CD4-positive, alpha-beta T cell treated with Interleukin-17A for 1 hour (primary cell): Measurements from ENCODE around the gene RBMS2.
A peak's percentile ranks its signal among the peaks of the same experiment; 100 is the strongest.
"Not testable (repeated sequence)": the region's sequence is repeated elsewhere in the genome, so short reads cannot be mapped to it uniquely, and the experiment has no call there.

Source experiments
- DNase-seq: peaks from one replicate; pipeline ENCODE4 v3.0.0-alpha.2; 2020

Gene RBMS2

DNA sequence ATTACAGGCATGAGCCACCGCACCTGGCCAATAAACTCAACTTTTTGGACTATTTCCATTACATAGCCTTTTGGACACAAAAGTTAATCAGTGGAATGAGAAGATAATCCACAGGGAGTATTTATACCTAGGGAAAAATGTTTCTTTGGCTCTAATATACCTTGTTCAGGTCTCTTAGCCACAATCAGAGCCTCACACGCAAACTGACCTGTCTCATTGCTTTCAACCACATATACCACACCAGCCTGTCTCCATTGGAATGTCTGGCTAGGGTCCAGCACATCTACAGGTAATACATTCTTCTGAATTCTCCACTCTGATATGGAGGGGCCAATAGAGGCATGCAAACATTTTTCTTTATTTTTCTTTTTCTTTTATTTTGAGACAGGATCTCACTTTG lies 3.8 kb upstream of the RBMS2 start:
- no peak for DNase-seq

DNA sequence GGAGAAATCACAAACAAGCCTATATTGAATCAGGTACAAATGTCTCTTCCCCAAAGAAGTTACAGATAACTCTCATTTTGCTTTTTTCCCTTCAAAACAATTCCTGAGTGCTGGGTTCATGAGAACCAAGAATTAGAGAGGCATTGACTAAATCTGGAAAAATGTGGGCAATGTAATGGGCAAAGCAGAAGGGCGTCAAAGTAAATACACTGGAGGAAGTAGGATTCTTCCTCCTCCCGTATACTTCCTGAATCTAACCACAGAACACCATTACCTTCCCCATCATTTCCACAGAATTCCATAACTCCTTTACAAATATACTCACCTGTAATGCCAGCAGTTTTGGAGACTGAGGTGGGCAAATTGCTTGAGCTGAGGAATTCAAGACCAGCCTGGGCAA lies 3.0 kb upstream of the RBMS2 start:
- DNase-seq, result no peak

DNA sequence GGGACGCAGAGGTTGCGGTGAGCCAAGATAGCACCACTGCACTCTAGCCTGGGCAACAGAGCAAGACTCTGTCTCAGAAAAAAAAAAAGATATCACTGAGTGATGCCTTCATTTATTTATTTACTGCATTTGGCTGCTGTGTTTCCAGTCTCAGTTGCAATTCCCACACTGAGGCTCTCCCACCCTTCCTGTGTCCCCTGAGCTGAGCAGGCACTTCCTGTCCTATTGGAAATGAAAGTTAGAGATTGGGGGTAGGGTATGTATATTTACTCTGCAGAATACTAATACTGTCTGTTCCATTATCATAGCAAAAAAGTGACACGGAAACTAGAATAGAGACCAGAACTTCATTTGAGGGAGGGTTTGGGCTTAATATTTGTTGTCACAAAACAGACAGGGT lies 1.6 kb upstream of the RBMS2 start:
- DNase-seq, result no peak

DNA sequence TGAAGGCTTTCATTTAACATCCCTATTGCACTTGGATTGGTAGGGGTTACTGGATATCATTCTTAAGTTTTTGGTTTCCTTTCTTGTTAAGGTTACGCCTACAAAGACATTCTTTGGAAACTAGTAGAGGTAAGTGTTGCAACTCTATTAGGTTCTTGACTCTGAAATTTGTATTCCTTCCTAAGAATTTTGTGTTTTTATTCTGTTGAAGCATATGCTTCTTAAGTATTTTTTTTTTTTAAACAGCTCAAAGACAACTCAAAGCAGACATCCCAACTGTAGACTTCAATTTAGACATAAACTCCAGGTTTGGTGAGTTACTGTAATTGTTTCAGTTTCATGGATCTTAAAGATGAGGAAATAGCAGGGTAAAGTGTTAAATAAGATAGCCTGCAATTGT lies 1.1 kb upstream of the RBMS2 start:
- DNase-seq, result no peak

DNA sequence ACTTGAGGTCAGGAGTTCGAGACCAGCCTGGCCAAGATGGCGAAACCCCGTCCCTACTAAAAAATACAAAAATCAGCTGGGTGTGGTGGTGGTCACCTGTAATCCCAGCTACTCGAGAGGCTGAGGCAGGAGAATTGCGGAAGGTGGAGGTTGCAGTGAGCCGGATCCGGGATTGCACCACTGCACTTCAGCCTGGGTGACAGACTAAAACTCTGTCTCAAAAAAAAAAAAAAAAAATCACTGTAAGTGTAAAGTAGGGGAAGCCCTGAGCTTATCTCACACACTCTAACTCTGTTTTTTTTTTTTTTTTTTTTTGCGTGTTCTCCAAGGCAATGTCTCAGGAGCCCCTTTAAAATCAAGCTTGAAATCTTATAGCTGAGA lies 421 bp upstream of the RBMS2 start:
- no peak for DNase-seq

DNA sequence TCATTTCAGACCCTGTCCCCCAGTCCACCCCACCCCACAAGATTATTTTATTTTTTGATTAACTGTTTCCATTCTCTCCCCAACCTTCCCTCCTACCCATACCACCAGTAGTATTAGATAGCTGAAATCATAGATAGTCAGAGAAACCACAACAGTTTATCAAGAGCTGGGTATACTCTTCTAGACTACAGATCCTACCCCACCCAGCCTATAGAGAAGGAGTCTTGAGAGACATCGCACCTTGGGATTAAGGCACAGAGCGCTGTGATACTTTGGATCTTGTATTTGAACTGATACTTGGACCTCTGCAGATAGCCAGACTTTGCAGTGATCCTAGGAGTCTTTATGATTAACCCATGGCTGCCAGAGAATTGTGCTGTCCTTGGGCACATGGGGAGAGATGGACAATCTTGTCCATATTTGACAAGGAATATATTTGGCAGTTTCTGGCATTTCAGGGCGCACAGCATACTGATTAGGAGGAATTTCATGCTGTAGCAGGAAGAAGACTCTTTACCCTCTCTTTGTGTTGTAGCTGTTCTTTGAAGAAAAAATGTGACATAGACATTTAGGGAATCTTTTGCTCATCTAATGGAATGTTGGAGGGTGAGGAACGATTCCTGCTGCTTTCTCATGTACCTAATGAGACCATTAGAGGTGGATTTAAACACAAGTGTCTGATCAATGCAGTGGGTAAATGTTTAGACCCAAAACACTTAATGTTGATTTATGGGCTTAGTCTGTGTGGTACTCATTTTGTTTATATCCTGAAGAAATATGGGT lies 982 bp downstream of the RBMS2 start:
- no peak for DNase-seq

DNA sequence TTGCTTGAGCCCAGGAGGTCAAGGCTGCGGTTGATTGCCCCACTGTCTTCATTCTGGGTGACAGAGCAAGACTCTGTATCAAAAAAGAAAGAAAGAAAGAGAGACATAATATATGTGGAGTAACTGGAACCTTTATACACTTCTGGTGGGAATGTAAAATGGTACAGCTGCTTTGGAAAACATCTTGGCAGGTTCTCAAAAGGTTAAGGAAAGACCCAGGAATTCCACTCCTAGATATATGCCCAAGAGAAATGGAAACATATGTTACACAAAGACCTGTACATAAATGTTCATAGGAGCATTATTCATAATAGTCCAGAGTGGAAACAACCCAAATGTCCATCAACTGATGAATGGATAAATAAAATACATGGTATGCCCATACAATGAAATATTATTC lies 7.2 kb downstream of the RBMS2 start:
- DNase-seq, result no peak

DNA sequence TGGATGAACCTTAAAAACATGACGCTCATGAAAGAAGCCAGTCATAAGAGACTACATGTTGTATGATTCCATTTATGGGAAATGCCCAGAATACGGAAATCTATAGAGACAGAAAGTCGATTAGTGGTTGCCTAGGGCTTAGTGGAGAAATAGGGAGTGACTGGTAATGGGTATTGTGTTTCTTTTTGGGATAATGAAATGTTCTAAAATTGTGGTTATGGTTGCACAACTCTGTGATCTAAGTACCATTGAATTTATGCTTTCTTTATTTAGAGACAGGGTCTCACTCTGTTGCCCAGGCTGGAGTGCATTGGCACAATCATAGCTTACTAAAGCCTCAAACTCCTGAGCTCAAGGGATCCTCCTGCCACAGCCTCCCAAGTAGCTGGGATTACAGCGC lies 8.0 kb downstream of the RBMS2 start:
- no peak for DNase-seq

DNA sequence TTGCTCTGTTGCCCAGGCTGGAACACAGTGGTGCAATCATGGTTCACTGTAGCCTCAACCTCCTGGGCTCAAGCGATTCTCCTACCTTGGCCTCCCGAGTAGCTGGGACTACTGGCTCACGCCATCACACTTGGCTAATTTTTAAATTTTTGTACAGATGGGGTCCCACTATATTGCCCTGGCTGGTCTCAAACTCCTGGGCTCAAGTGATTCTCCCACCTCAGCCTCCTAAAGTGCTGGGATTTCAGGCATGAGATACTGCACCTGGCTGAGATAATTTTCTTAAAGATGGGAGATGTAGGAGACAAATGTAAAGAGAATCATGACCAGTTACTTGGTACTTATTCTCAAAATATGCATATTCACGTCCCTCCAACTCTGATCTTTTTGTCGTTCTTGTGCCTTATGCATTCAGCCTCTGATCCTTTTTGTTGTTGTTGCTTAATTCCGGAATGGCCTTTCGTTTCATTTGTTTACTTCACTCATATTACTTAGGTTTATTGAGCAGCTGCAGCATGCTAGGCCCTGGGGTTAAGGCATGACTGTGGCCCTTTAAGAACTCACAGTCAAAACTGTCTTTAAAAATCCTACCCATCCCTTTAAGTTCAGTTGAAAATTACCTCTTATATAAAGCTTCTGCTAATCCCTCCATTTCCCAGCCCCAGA lies 8.9 kb downstream of the RBMS2 start:
- no peak for DNase-seq

DNA sequence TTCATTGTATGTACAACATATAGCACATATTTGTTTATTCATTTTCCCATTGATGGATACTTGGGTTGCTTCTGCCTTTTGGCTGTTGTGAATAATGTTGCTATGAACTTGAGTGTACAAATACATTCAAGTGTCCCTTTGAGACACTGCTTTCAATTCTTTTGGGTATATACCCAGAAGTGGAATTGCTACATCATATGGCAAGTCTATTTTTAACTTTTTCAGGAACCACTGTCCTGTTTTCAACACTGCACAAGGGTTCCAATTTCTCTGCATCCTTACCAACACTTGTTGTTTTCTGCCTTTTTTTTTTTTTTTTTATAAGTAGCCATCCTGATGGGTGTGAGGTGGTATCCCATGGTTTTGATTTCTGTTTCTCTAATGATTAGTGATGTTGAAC lies 15.9 kb downstream of the RBMS2 start:
- DNase-seq, result no peak

DNA sequence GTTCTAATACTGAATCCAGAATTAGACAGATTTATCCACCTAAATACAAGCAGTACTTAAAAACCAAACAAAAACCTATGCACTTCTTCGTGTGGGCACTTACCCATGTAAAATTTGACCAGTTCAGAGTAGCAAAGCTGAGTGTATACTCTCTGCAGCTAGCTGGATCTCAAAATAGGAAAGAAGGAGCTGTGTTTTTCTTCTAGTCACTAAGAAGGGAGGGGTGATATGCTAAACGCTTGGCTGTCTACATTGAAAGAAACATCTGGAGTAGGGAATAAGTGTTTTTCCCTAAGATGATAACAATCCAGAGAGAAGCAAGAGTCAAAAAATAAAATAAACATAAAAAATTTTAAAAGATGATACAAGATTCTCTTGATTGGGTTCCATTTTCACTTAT lies 20.0 kb downstream of the RBMS2 start:
- no peak for DNase-seq

DNA sequence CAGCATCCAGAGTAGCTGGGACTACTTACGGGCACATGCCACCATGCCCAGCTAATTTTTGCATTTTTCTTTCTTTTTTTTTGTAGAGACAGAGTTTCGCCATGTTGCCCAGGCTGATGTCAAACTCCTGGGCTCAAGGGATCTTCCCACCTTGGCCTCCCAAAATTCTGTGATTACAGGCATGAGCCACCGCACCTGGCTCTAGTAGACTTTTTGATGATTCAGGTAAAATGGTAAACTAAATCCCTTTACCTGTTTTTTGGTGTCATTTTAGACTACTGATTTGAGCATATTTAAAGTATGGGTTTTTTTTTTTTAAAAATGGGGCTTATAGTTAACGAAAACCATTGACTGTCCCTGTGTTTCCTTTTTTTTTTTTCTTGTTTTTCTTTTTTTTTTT lies 20.5 kb downstream of the RBMS2 start:
- no peak for DNase-seq

DNA sequence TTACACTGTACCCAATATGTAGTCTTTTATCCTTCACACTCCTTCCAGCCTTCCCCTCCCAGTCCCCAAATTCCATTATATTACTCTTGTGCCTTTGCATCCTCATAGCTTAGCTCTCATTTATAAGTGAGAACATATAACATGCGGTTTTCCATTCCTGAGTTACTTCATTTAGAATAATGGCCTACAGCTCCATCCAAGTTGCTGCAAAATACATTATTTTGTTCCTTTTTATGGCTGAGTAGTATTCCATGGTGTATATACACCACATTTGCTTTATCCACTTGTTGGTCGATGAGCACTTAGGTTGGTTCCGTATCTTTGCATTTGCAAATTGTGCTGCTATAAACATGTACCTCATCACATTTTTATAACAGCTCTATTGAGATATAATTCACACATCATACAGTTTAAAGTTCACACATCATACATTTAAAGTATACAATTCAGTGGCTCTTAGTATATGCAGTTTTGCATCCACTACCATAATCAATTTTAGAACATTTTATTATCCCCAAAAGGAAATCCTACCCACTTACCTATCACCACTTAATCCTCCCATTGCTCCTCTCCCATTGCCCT lies 23.5 kb downstream of the RBMS2 start:
- no peak for DNase-seq

DNA sequence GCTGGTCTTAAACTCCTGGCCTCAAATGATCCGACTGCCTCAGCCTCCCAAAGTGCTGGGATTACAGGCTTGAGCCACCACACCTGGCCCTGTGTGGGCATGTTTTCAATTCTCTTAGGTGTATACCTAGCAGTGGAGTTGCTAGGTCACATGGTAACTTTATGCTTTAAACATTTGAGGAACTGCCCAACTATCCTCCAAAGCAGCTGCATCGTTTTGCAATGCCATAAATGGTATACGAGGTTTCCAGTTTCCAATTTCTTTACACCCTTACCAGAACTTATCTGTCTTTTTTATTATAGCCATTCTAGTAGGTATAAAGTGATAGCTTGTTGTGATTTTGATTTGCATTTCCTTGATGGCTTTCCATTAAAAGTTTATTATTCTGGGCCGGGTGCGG lies 25.1 kb downstream of the RBMS2 start:
- no peak for DNase-seq

DNA sequence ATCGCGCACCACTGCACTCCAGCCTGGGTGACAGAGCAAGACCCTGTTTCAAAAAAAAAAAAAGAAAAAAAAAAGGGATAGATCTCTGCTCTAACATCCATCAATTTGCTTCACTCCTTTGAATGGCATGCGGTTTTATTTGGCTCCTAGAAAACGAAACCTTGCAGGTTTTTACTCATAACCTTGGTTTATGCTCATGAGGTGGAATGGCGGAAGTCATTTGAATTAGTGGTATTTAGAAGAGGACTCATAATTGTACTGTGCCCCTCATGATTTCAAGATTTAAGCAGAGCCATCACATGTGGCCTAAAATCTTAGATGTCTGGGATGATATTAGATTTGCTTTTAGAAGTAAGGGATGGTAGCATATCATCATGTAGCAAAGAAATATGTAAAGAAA lies 29.4 kb downstream of the RBMS2 start:
- DNase-seq, result no peak

DNA sequence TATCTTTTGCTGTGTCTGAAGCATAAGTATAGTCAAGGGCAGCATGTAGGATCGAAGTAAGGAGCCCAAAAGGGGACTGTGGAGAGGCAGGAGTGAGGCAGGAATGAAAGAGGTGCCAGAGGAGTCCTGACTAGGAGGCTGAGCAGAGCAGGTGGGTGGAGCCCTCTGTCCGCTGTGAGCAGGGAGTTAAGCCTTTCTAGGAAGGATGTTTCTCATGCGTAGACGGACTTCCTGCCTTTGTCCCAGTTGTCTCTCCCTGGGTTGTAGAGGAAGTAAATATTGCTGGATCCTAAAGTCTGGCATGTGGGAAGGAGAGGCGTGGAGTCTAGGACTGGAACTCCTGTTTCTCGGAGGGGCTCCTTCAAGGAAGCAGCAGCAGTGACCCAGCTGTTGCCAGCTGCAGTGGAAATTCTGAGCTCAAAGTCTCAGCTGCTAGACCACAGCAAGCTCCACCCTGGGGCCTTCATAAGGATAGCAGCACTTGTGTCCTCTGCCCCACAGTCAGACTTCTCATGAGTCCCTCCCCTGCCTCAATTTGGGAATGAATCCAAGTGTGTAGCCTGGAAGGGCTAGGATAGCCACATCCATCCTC lies 44.0 kb downstream of the RBMS2 start:
- no peak for DNase-seq

DNA sequence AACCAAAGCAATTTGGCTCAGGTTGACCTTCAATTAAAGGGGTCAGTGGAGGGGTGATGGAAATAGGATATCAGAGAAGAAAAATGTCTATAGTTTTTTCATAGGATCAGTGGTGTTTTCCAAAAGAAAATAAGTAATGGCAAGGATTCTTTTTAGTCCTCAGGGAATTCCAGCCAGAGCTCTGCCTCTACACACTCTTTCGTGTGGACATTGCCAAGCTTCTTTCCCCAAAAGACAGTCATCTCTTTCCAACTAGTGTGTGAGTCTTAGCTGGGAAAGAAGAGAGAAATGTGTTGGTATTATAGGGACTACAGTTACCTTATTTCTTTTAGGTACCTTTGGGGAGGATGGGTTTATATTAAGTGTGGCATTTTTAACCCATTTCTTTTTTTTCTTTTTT lies 46.5 kb downstream of the RBMS2 start:
- DNase-seq, result no peak

DNA sequence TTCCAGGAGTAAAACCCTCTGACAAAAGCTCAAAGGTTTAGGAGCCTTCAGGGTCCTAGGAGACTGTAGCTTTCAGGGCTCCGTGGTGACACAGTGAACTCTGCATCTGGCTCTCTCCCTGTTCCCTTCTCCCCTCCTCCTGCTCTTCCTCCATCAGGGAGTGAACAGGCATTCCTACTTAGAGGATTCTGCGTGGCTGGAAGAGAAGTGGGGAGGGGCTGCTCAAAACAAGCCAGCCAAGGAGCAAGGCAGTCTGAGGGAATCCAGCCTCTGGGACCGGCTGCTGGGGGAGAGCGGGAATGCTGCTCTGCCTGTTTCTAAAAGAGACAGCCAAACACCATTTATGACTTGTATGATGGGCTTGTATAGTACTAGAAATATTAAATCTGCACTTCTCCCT lies 49.5 kb downstream of the RBMS2 start:
- no peak for DNase-seq

DNA sequence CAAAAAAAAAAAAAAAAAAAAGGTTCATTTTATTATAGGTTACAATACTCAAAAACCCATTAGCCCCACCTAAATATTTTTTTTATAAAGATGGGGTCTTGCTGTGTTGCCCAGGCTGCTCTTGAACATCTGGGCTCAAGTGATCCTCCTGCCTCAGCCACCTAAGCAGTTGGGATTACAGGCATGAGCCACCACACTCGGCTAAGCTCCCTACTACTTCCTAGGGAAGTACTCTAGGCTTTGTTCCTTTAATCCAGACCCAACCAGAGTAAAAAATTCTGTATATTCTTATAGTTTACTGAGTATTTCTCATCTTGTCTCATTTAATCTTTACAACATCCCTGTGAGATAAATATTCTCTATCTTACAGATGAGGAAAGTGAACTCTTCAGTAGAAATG lies 50.7 kb downstream of the RBMS2 start:
- DNase-seq, result no peak

DNA sequence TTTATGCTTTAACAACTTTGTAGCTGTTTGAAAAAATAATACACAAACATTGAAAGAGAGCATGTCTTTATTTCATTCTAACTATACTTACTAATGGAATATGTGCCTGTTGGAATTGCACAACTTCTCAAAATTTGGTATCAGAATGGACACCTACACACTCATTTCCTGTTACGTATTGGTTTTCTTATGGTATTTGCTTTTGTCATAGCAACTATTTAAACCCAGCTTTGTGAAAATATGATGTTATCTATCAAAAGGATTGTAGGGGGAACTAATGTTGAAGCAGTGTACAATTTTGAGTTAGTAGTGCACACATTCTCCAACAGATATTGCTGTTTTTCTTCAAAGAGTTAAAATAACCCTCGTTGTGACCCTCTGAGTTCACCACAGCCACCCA lies 52.6 kb downstream of the RBMS2 start:
- no peak for DNase-seq

DNA sequence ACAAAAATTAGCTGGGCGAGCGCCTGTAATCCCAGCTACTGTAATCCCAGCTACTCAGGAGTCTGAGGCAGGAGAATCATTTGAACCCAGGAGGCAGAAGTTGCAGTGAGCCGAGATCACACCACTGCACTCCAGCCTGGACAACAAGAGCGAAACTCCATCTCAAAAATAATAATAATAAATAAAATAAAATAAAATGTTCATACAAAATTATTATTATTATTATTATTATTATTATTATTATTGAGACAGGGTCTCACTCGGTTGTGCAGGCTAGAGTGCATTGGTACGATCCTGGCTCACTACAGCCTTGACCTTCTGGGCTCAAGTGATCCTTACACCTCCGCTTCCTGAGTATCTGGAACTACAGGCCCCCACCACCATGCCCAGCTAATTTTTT lies 55.6 kb downstream of the RBMS2 start:
- not testable (repeated sequence) for DNase-seq

DNA sequence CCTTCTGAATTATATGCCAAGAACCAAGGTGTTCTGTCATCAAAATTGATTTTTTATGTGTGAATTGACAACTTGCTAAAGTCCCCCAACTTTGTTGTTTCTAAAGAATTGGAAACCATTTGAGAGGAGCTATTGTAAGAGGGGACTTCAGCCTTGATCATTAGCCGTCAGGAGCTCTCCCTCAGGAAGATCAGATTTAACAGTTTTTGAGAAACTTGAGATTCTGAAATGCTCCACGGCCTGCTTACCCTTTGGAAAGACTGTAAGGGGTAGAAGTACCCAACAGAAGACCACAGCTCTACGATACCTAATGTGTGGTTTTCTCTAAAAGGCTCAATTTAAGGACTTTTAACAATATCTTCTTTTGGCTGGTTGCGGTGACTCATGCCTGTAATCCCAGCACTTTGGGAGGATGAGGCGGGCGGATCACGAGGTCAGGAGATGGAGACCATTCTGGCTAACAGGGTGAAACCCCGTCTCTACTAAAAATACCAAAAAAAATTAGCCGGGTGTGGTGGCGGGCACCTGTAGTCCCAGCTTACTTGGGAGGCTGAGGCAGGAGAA lies 57.4 kb downstream of the RBMS2 start:
- no peak for DNase-seq

DNA sequence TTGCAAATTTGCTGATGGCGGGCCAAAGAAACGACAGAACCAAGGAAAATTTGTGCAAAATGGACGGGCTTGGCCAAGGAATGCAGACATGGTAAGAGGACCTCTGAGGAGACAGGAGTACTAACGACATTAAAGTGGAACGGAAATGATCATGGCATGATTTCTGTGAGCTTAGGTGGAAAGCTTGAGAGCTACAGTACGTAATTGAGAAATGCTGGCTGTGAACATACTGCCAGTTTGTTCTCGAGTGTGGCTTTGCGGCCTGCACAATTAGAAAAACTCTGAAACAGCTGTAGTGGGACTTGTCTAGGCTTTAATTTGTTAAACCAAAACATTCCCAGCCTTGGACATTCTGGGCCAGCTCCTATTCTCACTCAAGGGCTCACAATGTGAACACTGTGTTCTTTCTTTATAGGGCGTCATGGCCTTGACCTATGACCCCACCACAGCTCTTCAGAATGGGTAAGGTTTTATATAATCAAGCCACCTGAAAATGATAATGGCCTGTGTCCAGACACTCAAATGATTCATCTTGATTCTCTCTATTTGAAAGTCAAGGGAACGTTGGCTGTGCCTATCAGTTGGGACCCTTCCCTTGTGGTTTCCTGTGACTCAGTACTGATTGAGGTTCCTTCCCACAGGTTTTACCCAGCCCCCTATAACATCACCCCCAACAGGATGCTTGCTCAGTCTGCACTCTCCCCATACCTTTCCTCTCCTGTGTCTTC lies 60.0 kb downstream of the RBMS2 start:
- peak; percentile 44 for DNase-seq
